Ovary (tissue), 9 donors: ENCODE measurements around the gene CENPS. TPM values are rescaled to one million over a fixed set of nuclear protein-coding genes. Genes with fewer than 3 reads are reported as not detected.

Source experiments
- DNase-seq, 5 donors: peaks; one replicate each; pipeline ENCODE4 v3.0.0-alpha.2; 2019 to 2020
- H3K27ac ChIP-seq, 2 donors: fragments of 200-600 bp; one replicate each; pipeline versions ENCODE4 v1.5.1 to v1.8.0; 2019 to 2022
- H3K27me3 ChIP-seq: fragments of 200-600 bp; one replicate; pipeline ENCODE4 v1.8.0; 2022
- H3K36me3 ChIP-seq: fragments of 200-600 bp; sonication (generic); one replicate; pipeline ENCODE4 v1.5.1; 2019
- H3K4me1 ChIP-seq: one replicate; pipeline ENCODE4 v1.8.1; 2013; ENCODE audit warnings: mild to moderate bottlenecking, moderate library complexity; ENCODE audit not compliant: insufficient read depth
- H3K4me3 ChIP-seq: fragments of 200-600 bp; sonication (generic); one replicate; pipeline ENCODE4 v1.5.1; 2017
- H3K9me3 ChIP-seq, 2 donors: fragments of 200-600 bp in 1 of 2; sonication (generic) in 1 of 2; one replicate each; pipeline versions ENCODE4 v1.5.1 to v1.8.1; 2013 to 2019; ENCODE audit warnings: mild to moderate bottlenecking in 1 of 2, moderate library complexity in 1 of 2
- CTCF ChIP-seq, 3 donors: fragments of 450-650 bp in 2 of 3; fragments of 200-600 bp in 1 of 3; IDR thresholded peaks; one replicate each; pipeline versions ENCODE4 v1.5.1 to v1.8.0; 2016 to 2022; ENCODE audit warnings: antibody characterized with exemption in 3 of 3, mild to moderate bottlenecking in 1 of 3
- EP300 ChIP-seq: sonication (generic); formaldehyde crosslinking; IDR thresholded peaks from one replicate; pipeline ENCODE4 v1.6.1; 2017; ENCODE audit warnings: antibody characterized with exemption
- POLR2A ChIP-seq: fragments of 450-650 bp; IDR thresholded peaks from one replicate; pipeline ENCODE4 v1.6.1; 2017; ENCODE audit warnings: antibody characterized with exemption, mild to moderate bottlenecking, moderate library complexity
- WGBS, 3 donors: extraction: QIAGEN DNeasy Blood & Tissue Kit in 1 of 3; methylation state at CpG; one replicate each; pipeline versions ENCODE4 v1.1.5 to v1.1.7; 2013 to 2017; 5-methylcytosine and 5-hydroxymethylcytosine counted together
- intact Hi-C, 4 donors: fragments of 100-400 bp; cut with DNase I; formaldehyde crosslinking; loops; one replicate each; pipeline versions ENCODE4 v1.11.0 to v1.15.1; 2022 to 2023
- polyA plus RNA-seq, 2 donors: library from polyadenylated mRNA; stranded (reverse); fragments of 200-250 nt in 1 of 2; fragments of 350-450 nt in 1 of 2; fragmentation: Illumina TruSeq in 1 of 2; extraction: RNeasy Lipid Tissue Mini Kit (QIAGEN cat#74804) in 1 of 2; gene quantifications; one replicate each; pipeline ENCODE4 v1.2.3, GENCODE V29; 2013 to 2014
- total RNA-seq, 7 donors: library from RNA; depleted of rRNA in 2 of 7; stranded (reverse); fragments of >200 nt in 2 of 7; fragmentation: NEBNext Ultra II Directional in 3 of 7; extraction: Animal tissue kit (Norgen Biotek cat#: 25700) in 3 of 7; gene quantifications; one replicate each; pipeline versions ENCODE4 v1.1.0 to v1.2.4, GENCODE V29; 2016 to 2023
- donor health status: DM: no; HTN: no; CAD: no; lungs with moderate emphysema.
- donor health status: DM: no; HTN: no; CAD: no.
- donor health status: Bipolar disorder and iron deficiency.
- donor health status: DM: yes; HTN: yes; CAD: no.
- donor health status: DM: no; HTN: no; CAD: no.
- donor health status: DM: yes; HTN: yes; CAD: no.

The CENPS gene
- total and polyA plus RNA-seq, 9 donors = 1.5 to 13.6 (median 10.3) TPM

- DNase-seq = peak in 2 of 5 donors; percentile 18 to 32
- Histone ChIP-seq H3K4me1 (no peaks in the 10 kb centered on the region), H3K27ac (no peak overlapping the region), H3K36me3 (no peaks in the 10 kb centered on the region), H3K4me3 (no peak overlapping the region), H3K27me3 (no peaks in the 10 kb centered on the region), H3K9me3 (no peaks in the 10 kb centered on the region)
- intact Hi-C loops = no loop called here
- 79 to 89% (median 83%) methylated on average over 6 of the region's 6 CpGs for whole genome bisulfite sequencing, 3 donors
- TF ChIP-seq CTCF (IDR thresholded peaks at IDR 0.05) = no peak
- no peak for TF ChIP-seq POLR2A
- no peak for TF ChIP-seq EP300
These were observed 40.8 kb upstream of the CENPS start for GRCh38 chr1:10389271-10389973.

GRCh38 chr1:10396870-10397269, 33.4 kb upstream of the CENPS start:
- no peak overlapping the region for H3K4me3 ChIP-seq
- peaks cover 9% of the 10 kb centered on the region for H3K4me1 ChIP-seq
- TF ChIP-seq CTCF (IDR thresholded peaks at IDR 0.05) = no peak
- no peak for TF ChIP-seq POLR2A
- TF ChIP-seq EP300 = no peak
- H3K27ac ChIP-seq = no peak overlapping the region
- DNase-seq = no peak
- 87 to 93% (median 88%) methylated on average over 3 of the region's 3 CpGs for WGBS, 3 donors
- H3K36me3 ChIP-seq = no peaks in the 10 kb centered on the region
- intact Hi-C loops = no loop called here
- H3K9me3 ChIP-seq = no peaks in the 10 kb centered on the region
- no peaks in the 10 kb centered on the region for H3K27me3 ChIP-seq

GRCh38 chr1:10398278-10398733, 31.9 kb upstream of the CENPS start:
- H3K4me1 ChIP-seq = peaks cover 9% of the 10 kb centered on the region
- intact Hi-C loops = no loop called here
- DNase-seq = no peak
- TF ChIP-seq POLR2A (no peak), CTCF (IDR thresholded peaks at IDR 0.05) (no peak), EP300 (no peak)
- no peaks in the 10 kb centered on the region for H3K27me3 ChIP-seq
- H3K36me3 ChIP-seq = no peaks in the 10 kb centered on the region
- H3K4me3 ChIP-seq = peak overlapping the region; percentile 62
- no peaks in the 10 kb centered on the region for H3K9me3 ChIP-seq
- 0 to 2% (median 1%) methylated on average over 18 to 34 of the region's 34 CpGs for WGBS, 3 donors
- peak overlapping the region in 1 of 2 donors; percentile 89 for H3K27ac ChIP-seq

GRCh38 chr1:10398734-10399443, 31.3 kb upstream of the CENPS start, which contains the start of gene PGD:
PGD (plus strand) TSS chr1:10399064; CDS start chr1:10399118, 54 bp downstream.
- intact Hi-C loops = no loop called here
- peak; percentile 97 to 99 (median 98) for DNase-seq
- H3K4me1 ChIP-seq = peaks cover 9% of the 10 kb centered on the region
- 1% methylated on average over 41 to 76 of the region's 76 CpGs for WGBS, 3 donors
- peak within 1 kb of the TSS; percentile 62 for H3K4me3 ChIP-seq
- TF ChIP-seq CTCF (IDR thresholded peaks at IDR 0.05) (peak in 1 of 3 donors; percentile 17), EP300 (no peak), POLR2A (peak; percentile 74)
- H3K36me3 ChIP-seq = no peaks in the 10 kb centered on the region
- no peaks in the 10 kb centered on the region for H3K9me3 ChIP-seq
- H3K27ac ChIP-seq = peak within 1 kb of the TSS; percentile 31 to 89
- no peaks in the 10 kb centered on the region for H3K27me3 ChIP-seq
